HG03342 (cell line): ENCODE results near the gene ANGPTL2.
"Not testable (repeated sequence)": the region's sequence is repeated elsewhere in the genome, so short reads cannot be mapped to it uniquely, and the experiment has no call there.

Experiments
- ATAC-seq: cut with Tn5 transposase; IDR thresholded peaks from one replicate; pipeline ENCODE4 v1.9.1; 2021; ENCODE audit warnings: mild to moderate bottlenecking, moderate library complexity; ENCODE audit not compliant: unreplicated experiment

ANGPTL2 gene

GRCh38 chr9:127122176-127123063, at the start of gene ANGPTL2:
Gene ANGPTL2 (minus strand): TSS chr9:127122635. CDS start chr9:127108731, 13,904 bp downstream.
- ATAC-seq: peak; percentile 52

GRCh38 chr9:127171348-127171747, 48.9 kb upstream of the ANGPTL2 start:
- ATAC-seq: not testable (repeated sequence)

GRCh38 chr9:127170652-127171051, 48.2 kb upstream of the ANGPTL2 start:
- no peak for ATAC-seq

- no peak for ATAC-seq
Measured at GRCh38 chr9:127170103-127170502, 47.7 kb upstream of the ANGPTL2 start.

GRCh38 chr9:127169575-127169883, 47.1 kb upstream of the ANGPTL2 start:
- ATAC-seq: no peak

- ATAC-seq: no peak
Measured at GRCh38 chr9:127168756-127169574, 46.5 kb upstream of the ANGPTL2 start.

- ATAC-seq: no peak
Measured at GRCh38 chr9:127167560-127168326, 45.3 kb upstream of the ANGPTL2 start.

GRCh38 chr9:127166651-127167524, 44.5 kb upstream of the ANGPTL2 start:
- ATAC-seq: peak; percentile 71

GRCh38 chr9:127166111-127166510, 43.7 kb upstream of the ANGPTL2 start:
- no peak for ATAC-seq

- no peak for ATAC-seq
Measured at GRCh38 chr9:127165116-127165515, 42.7 kb upstream of the ANGPTL2 start.

GRCh38 chr9:127163409-127163808, 41.0 kb upstream of the ANGPTL2 start:
- no peak for ATAC-seq

GRCh38 chr9:127162864-127163365, 40.5 kb upstream of the ANGPTL2 start:
- no peak for ATAC-seq

- ATAC-seq: no peak
Measured at GRCh38 chr9:127162046-127162863, 39.8 kb upstream of the ANGPTL2 start.

GRCh38 chr9:127161081-127161624, 38.7 kb upstream of the ANGPTL2 start:
- ATAC-seq: no peak

GRCh38 chr9:127159949-127160610, 37.6 kb upstream of the ANGPTL2 start:
- no peak for ATAC-seq

GRCh38 chr9:127159325-127159801, 36.9 kb upstream of the ANGPTL2 start:
- no peak for ATAC-seq

GRCh38 chr9:127158786-127159324, 36.4 kb upstream of the ANGPTL2 start:
- no peak for ATAC-seq
